Neural progenitor cell (in vitro differentiated cells): ENCODE data around the gene ARID5B. TPM values are rescaled to one million over a fixed set of nuclear protein-coding genes. Genes with fewer than 3 reads are reported as not detected.

Experiments
- DNase-seq: peaks from one replicate; pipeline ENCODE4 v3.0.0-alpha.2; 2016; ENCODE audit warnings: low spot score
- H2AFZ ChIP-seq: fragments of 200-600 bp; sonication (generic); replicated peaks from 2 replicates; pipeline ENCODE4 v1.6.1; 2016; ENCODE audit warnings: antibody characterized with exemption
- H3F3A ChIP-seq: fragments of 200-600 bp; sonication (generic); 2 replicates; pipeline ENCODE4 v1.6.1; 2016; ENCODE audit warnings: antibody characterized with exemption, low read depth
- H3K27ac ChIP-seq: fragments of 200-600 bp; sonication (generic); 2 replicates; pipeline ENCODE4 v1.5.1; 2016; ENCODE audit warnings: mild to moderate bottlenecking
- H3K27me3 ChIP-seq: fragments of 200-600 bp; sonication (generic); 2 replicates; pipeline ENCODE4 v1.6.1; 2016; ENCODE audit warnings: mild to moderate bottlenecking, moderate library complexity
- H3K36me3 ChIP-seq: fragments of 200-600 bp; sonication (generic); 2 replicates; pipeline ENCODE4 v1.5.1; 2016
- H3K4me1 ChIP-seq: fragments of 200-600 bp; sonication (generic); 2 replicates; pipeline ENCODE4 v1.6.1; 2016; ENCODE audit warnings: mixed run types
- H3K4me2 ChIP-seq: fragments of 200-600 bp; sonication (generic); 2 replicates; pipeline ENCODE4 v1.6.1; 2016
- H3K4me3 ChIP-seq: fragments of 200-600 bp; sonication (generic); 2 replicates; pipeline ENCODE4 v1.5.1; 2016
- H3K79me2 ChIP-seq: fragments of 200-600 bp; sonication (generic); 2 replicates; pipeline ENCODE4 v1.6.1; 2016; ENCODE audit warnings: low read depth
- H3K9ac ChIP-seq: fragments of 200-600 bp; sonication (generic); 2 replicates; pipeline ENCODE4 v1.6.1; 2016
- H3K9me3 ChIP-seq: fragments of 200-600 bp; sonication (generic); 2 replicates; pipeline ENCODE4 v1.5.1; 2016; ENCODE audit warnings: low read depth
- H4K20me1 ChIP-seq: fragments of 200-600 bp; sonication (generic); 2 replicates; pipeline ENCODE4 v1.6.1; 2016; ENCODE audit warnings: low read depth
- H3K27ac Mint-ChIP-seq: 3 replicates; pipeline ENCODE4 v1.8.0; 2021; ENCODE audit warnings: mixed read lengths
- H3K27me3 Mint-ChIP-seq: 2 replicates; pipeline ENCODE4 v1.8.0; 2022; ENCODE audit warnings: low read depth, mild to moderate bottlenecking, inconsistent platforms, moderate library complexity, mixed read lengths; ENCODE audit not compliant: insufficient read depth
- H3K36me3 Mint-ChIP-seq: 3 replicates; pipeline ENCODE4 v1.8.0; 2021; ENCODE audit warnings: mixed read lengths
- H3K4me1 Mint-ChIP-seq: 3 replicates; pipeline ENCODE4 v1.8.0; 2021; ENCODE audit warnings: mixed read lengths
- H3K4me3 Mint-ChIP-seq: 3 replicates; pipeline ENCODE4 v1.8.0; 2021; ENCODE audit warnings: mild to moderate bottlenecking, moderate library complexity, mixed read lengths
- H3K9me3 Mint-ChIP-seq: 3 replicates; pipeline ENCODE4 v1.8.0; 2020; ENCODE audit warnings: mixed read lengths
- CTCF ChIP-seq: fragments of 200-600 bp; sonication (generic); IDR thresholded peaks from 2 replicates; pipeline ENCODE4 v1.5.1; 2017; ENCODE audit warnings: antibody characterized with exemption, mild to moderate bottlenecking
- EZH2 ChIP-seq: fragments of 200-600 bp; sonication (generic); IDR thresholded peaks from 2 replicates; pipeline ENCODE4 v1.6.1; 2017; ENCODE audit warnings: antibody characterized with exemption, mild to moderate bottlenecking, moderate library complexity
- EZH2phosphoT487 ChIP-seq: fragments of 200-600 bp; sonication (generic); IDR thresholded peaks from 2 replicates; pipeline ENCODE4 v1.6.1; 2017; ENCODE audit warnings: antibody characterized with exemption
- total RNA-seq: library from RNA; depleted of rRNA; stranded (reverse); fragments of >200 nt; gene quantifications from 2 replicates; pipeline ENCODE4 v1.2.3, GENCODE V29; 2015; ENCODE audit warnings: low replicate concordance

Gene ARID5B
- total RNA-seq, 1 donor from 2014 or later: 1.5 TPM

- no peaks in the 10 kb centered on the region for H3K9me3 Mint-ChIP-seq
- no peaks in the 10 kb centered on the region for H3F3A ChIP-seq
- no peak overlapping the region for H3K27ac Mint-ChIP-seq
- H3K36me3 ChIP-seq: no peaks in the 10 kb centered on the region
- H3K9me3 ChIP-seq: no peaks in the 10 kb centered on the region
- TF ChIP-seq EZH2 (no peak), EZH2phosphoT487 (no peak), CTCF (no peak)
- DNase-seq: no peak
- H3K27me3 Mint-ChIP-seq: peaks cover 3% of the 10 kb centered on the region
- no peak overlapping the region for H3K4me3 ChIP-seq
- no peak overlapping the region for H3K4me2 ChIP-seq
- H3K4me1 Mint-ChIP-seq: no peaks in the 10 kb centered on the region
- no peaks in the 10 kb centered on the region for H4K20me1 ChIP-seq
- H2AFZ ChIP-seq: no peak overlapping the region
- no peaks in the 10 kb centered on the region for H3K79me2 ChIP-seq
- no peak overlapping the region for H3K4me3 Mint-ChIP-seq
- no peaks in the 10 kb centered on the region for H3K27me3 ChIP-seq
- H3K27ac ChIP-seq: no peak overlapping the region
- H3K4me1 ChIP-seq: peaks cover 3% of the 10 kb centered on the region
- no peak overlapping the region for H3K9ac ChIP-seq
- peaks cover 3% of the 10 kb centered on the region for H3K36me3 Mint-ChIP-seq
Observed at GRCh38 chr10:62031507-62031906, 130.0 kb downstream of the ARID5B start.

- Histone ChIP-seq H3K27me3 (no peaks in the 10 kb centered on the region), H3K27ac (no peak overlapping the region), H3K79me2 (no peaks in the 10 kb centered on the region), H3K4me3 (no peak overlapping the region), H3F3A (no peaks in the 10 kb centered on the region), H3K4me2 (no peak overlapping the region), H3K9ac (no peak overlapping the region), H3K36me3 (no peaks in the 10 kb centered on the region), H3K4me1 (peaks cover 17% of the 10 kb centered on the region), H4K20me1 (no peaks in the 10 kb centered on the region), H2AFZ (no peak overlapping the region), H3K9me3 (no peaks in the 10 kb centered on the region)
- H3K27ac Mint-ChIP-seq: no peak overlapping the region
- peaks cover 2% of the 10 kb centered on the region for H3K27me3 Mint-ChIP-seq
- H3K36me3 Mint-ChIP-seq: no peaks in the 10 kb centered on the region
- H3K4me3 Mint-ChIP-seq: no peak overlapping the region
- H3K4me1 Mint-ChIP-seq: peaks cover 11% of the 10 kb centered on the region
- TF ChIP-seq EZH2 (no peak), CTCF (no peak), EZH2phosphoT487 (no peak)
- no peaks in the 10 kb centered on the region for H3K9me3 Mint-ChIP-seq
- DNase-seq: no peak
Observed at GRCh38 chr10:62033125-62033524, 131.6 kb downstream of the ARID5B start.

GRCh38 chr10:62034096-62034640, 132.7 kb downstream of the ARID5B start:
- no peaks in the 10 kb centered on the region for H3K79me2 ChIP-seq
- no peaks in the 10 kb centered on the region for H3K9me3 Mint-ChIP-seq
- no peak overlapping the region for H2AFZ ChIP-seq
- H3K9me3 ChIP-seq: no peaks in the 10 kb centered on the region
- no peaks in the 10 kb centered on the region for H3K36me3 ChIP-seq
- H3K4me3 ChIP-seq: no peak overlapping the region
- H3F3A ChIP-seq: no peaks in the 10 kb centered on the region
- H3K4me3 Mint-ChIP-seq: no peak overlapping the region
- no peak overlapping the region for H3K9ac ChIP-seq
- H3K27ac Mint-ChIP-seq: no peak overlapping the region
- no peaks in the 10 kb centered on the region for H3K27me3 Mint-ChIP-seq
- H3K36me3 Mint-ChIP-seq: no peaks in the 10 kb centered on the region
- H3K27me3 ChIP-seq: no peaks in the 10 kb centered on the region
- H3K4me1 ChIP-seq: peaks cover 17% of the 10 kb centered on the region
- TF ChIP-seq EZH2phosphoT487 (no peak), CTCF (no peak), EZH2 (no peak)
- H3K4me1 Mint-ChIP-seq: peaks cover 18% of the 10 kb centered on the region
- no peaks in the 10 kb centered on the region for H4K20me1 ChIP-seq
- H3K27ac ChIP-seq: no peak overlapping the region
- no peak for DNase-seq
- no peak overlapping the region for H3K4me2 ChIP-seq
